Loucy (cell line): ENCODE measurements around the gene CLEC18A.

Experiments used
- CTCF ChIP-seq: fragments of 200-600 bp; sonication (generic); conservative IDR thresholded peaks from 2 replicates; pipeline ENCODE4 v1.5.1; 2014; ENCODE audit warnings: mild to moderate bottlenecking, antibody characterized with exemption, low read length
- EZH2phosphoT487 ChIP-seq: fragments of 200-600 bp; IDR thresholded peaks from 2 replicates; pipeline ENCODE4 v1.6.1; 2018; ENCODE audit warnings: antibody characterized with exemption, mild to moderate bottlenecking, moderate library complexity, borderline replicate concordance

- TF ChIP-seq CTCF = no peak
- no peak for TF ChIP-seq EZH2phosphoT487
These were observed 44.2 kb upstream of the CLEC18A start for GRCh38 chr16:69906838-69907401.
